ENCODE data around the gene FLVCR2. TPM values are rescaled to one million over a fixed set of nuclear protein-coding genes. Genes with fewer than 3 reads are reported as not detected.
A peak's percentile ranks its signal among the peaks of the same experiment; 100 is the strongest.

Gene FLVCR2
- total RNA-seq, 2 donors from 2014 or later: 5.9 to 12.3 TPM

DNA sequence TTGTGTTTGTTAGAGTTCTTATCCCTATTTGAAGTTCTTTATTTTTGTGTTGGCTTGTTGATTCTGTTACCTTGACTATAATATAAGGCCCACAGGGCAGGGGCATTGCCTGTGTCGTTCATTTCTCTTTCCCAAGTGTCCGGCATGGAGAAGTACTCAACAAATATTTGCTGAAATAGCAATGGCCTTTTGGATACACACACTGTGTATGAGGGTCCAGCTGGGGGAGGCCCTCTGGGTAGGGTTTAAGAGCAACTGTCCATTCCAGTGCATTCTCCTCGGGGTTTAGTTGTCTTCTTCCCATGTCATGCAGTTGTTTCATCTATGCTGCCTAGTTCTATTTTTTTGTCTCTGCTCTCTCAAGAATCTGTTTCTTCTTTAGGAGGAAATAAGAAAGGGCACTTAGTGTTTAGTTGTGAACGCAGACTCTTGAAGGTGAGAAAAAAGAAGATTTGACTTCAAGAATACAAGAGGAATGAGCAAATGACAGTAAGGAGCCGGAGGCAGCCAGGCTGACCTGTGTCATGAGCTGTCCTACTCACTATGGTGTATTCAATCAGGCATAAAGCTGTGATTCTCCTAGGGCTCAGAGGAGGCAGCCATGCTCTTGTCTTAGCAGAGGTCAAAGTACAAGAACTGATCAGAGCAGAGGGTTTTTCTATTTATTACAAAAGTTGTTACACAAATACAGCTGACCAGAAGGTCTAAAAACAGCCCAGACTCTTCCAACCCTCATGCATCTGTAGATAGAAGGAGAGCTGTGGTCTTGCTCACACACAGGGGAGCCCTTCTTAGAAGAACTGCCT lies 72.0 kb downstream of the FLVCR2 start:
- Mint-ChIP-seq H3K27me3 (ENCODE audit: low read depth) (no peaks in the 10 kb centered on the region), H3K4me1 (ENCODE audit: low read depth) (peaks cover 13% of the 10 kb centered on the region), H3K4me3 (no peak overlapping the region), H3K9me3 (no peaks in the 10 kb centered on the region), H3K36me3 (ENCODE audit: insufficient read depth in 2 of 2) (peaks cover 11 to 13% of the 10 kb centered on the region in 2 donors), H3K27ac (peak overlapping the region; percentile 54)
- ATAC-seq (replicated peaks in 1 of 2) (no peak), DNase-seq (no peak)

DNA sequence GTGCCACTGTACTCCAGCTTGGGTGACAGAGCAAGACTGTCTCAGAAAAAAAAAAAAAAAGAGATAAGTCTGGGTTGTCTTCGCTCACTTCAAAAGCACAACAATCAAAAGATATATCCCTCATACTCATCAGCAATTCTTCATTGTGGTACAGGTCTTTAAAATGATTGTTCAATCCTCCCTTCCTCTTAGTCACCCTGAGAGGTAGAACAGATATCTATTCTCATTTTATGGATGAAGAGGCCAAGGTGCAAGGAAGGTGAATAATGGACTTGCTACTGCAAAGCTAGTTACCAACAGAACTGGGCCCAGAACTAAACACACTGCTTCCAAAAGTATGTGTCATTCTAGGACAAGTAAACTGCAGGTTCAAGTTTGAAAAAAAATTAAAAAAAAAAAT lies 75.1 kb downstream of the FLVCR2 start:
- Mint-ChIP-seq H3K27me3 (ENCODE audit: low read depth) (no peaks in the 10 kb centered on the region), H3K9me3 (no peaks in the 10 kb centered on the region), H3K36me3 (ENCODE audit: insufficient read depth in 2 of 2) (peaks cover 9% of the 10 kb centered on the region in 2 donors), H3K4me3 (no peak overlapping the region), H3K4me1 (ENCODE audit: low read depth) (peaks cover 13% of the 10 kb centered on the region), H3K27ac (peak overlapping the region; percentile 53)
- no peak for DNase-seq
- peak in 1 of 2 donors; percentile 51 for ATAC-seq (replicated peaks in 1 of 2)

DNA sequence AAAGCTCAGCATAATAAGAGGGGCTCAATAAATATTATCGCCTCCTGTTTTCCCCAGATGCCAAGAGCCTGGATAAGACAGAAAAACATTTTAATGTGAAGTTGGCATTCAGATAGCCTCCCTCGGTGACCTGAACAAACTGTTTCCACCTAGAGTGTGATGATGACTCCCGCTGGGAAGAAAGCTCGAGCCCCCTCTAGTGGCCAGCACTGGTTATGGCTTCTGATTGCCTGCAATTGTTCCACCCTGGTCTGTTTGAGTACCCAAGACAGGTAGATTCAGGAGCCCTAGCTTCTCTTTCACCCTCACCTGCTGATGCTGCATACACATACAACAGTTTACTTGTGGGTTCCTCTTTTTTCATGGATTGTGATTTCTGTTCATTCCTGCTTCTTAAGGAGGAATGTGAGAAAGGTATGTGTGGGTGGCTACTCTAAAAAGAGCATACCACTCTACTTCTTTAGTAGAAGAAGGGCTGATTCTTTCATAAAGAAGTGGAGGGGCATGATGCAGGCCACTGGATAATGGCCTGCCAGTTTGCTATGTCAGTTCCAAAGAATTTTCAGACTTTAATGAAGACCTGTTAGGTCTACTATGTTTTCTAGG lies 75.8 kb downstream of the FLVCR2 start:
- Mint-ChIP-seq H3K36me3 (ENCODE audit: insufficient read depth in 2 of 2) (peaks cover 9% of the 10 kb centered on the region in 2 donors), H3K27me3 (ENCODE audit: low read depth) (no peaks in the 10 kb centered on the region), H3K9me3 (no peaks in the 10 kb centered on the region), H3K4me3 (no peak overlapping the region), H3K4me1 (ENCODE audit: low read depth) (peaks cover 13% of the 10 kb centered on the region), H3K27ac (no peak overlapping the region)
- peak; percentile 90 to 91 for ATAC-seq (replicated peaks in 1 of 2)
- DNase-seq: peak; percentile 76 to 87

DNA sequence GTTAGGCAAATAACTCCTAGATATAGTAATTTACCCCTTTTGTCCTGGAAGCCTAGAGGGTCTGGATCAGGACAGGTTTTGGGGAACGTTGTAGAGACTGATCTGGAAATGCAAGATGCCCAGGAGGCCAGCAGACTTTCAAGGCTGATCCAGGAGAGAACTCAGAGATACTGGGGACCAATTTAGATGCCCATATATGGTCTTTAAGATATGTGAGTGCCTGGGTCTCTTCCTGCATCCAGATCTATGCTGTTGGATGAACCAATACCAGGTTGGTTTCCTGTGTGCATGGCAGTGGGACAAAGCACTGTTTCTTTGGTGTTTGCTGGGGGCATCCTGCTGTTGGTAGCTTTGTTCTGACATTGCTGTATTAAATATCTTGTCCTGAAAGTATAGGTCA lies 76.8 kb downstream of the FLVCR2 start:
- H3K36me3 Mint-ChIP-seq (ENCODE audit: insufficient read depth in 2 of 2): peaks cover 5 to 7% of the 10 kb centered on the region in 2 donors
- H3K9me3 Mint-ChIP-seq: no peaks in the 10 kb centered on the region
- H3K4me3 Mint-ChIP-seq: no peak overlapping the region
- peaks cover 19% of the 10 kb centered on the region for H3K4me1 Mint-ChIP-seq (ENCODE audit: low read depth)
- ATAC-seq (replicated peaks in 1 of 2): no peak
- H3K27me3 Mint-ChIP-seq (ENCODE audit: low read depth): no peaks in the 10 kb centered on the region
- DNase-seq: no peak
- H3K27ac Mint-ChIP-seq: no peak overlapping the region

DNA sequence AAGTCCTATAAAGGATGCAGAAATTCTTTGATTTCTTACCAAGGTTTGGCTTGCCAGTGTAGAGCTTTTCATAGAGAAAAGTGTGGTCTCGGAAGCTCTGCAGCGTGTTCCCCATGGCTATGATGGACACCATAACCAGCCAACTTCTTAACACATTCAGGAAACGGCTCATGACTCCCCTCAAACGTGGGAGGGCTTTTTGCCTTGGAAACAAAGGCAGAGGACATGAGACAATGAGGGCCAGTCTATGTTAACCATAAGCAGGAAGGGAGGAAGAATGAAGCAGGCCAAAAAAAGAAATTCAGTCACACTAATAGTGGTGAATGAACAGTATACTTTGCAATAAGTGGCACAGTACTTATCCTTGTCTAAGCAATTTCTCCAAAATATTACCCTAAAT lies 78.9 kb downstream of the FLVCR2 start:
- ATAC-seq (replicated peaks in 1 of 2) (no peak), DNase-seq (no peak)
- Mint-ChIP-seq H3K27me3 (ENCODE audit: low read depth) (no peaks in the 10 kb centered on the region), H3K4me1 (ENCODE audit: low read depth) (peaks cover 25% of the 10 kb centered on the region), H3K4me3 (no peak overlapping the region), H3K27ac (no peak overlapping the region), H3K36me3 (ENCODE audit: insufficient read depth in 2 of 2) (peaks cover 2% of the 10 kb centered on the region in 2 donors), H3K9me3 (no peaks in the 10 kb centered on the region)

DNA sequence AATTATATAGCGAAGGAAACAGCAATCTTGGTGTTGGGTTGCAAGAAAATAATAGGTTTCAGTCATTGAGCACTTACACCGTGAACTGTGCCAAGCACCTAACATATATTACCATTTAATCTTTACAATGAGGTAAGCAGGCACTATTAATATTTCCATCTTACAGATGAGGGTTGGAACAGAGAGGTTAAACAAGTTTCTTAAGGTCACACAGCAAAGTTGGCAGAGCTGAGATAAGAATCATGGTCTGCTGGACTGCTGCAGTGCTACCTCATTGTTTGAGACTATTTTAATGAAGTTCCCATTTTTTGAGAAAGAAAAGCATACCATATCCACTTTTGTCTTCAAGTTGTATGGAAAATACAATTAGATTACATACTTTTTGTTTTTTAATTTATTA lies 80.5 kb downstream of the FLVCR2 start:
- no peaks in the 10 kb centered on the region for H3K27me3 Mint-ChIP-seq (ENCODE audit: low read depth)
- no peak overlapping the region for H3K4me3 Mint-ChIP-seq
- H3K4me1 Mint-ChIP-seq (ENCODE audit: low read depth): peaks cover 24% of the 10 kb centered on the region
- no peaks in the 10 kb centered on the region for H3K9me3 Mint-ChIP-seq
- H3K36me3 Mint-ChIP-seq (ENCODE audit: insufficient read depth in 2 of 2): no peaks in the 10 kb centered on the region
- no peak for ATAC-seq (replicated peaks in 1 of 2)
- DNase-seq: no peak
- peak overlapping the region; percentile 15 for H3K27ac Mint-ChIP-seq

DNA sequence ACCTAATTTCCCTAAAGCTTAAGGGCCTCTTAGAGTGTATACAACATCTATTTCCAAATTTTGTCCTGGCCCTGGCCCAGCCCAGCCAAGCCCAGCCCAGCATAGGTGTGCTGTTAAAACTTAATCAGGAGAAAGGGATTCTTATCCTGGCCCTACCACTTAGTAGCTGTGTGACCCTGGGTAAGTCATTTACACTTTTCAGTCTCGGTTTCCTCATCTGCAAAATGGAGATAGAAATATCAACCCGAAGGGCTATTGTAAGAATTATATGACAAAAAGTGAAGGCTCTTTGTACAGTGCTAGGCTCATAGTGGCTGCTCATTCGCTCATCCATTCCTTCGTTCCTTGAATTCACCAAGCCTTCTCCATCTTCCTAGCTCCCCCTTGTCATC lies 81.8 kb downstream of the FLVCR2 start:
- no peaks in the 10 kb centered on the region for H3K9me3 Mint-ChIP-seq
- peak overlapping the region; percentile 96 to 100 for H3K4me3 Mint-ChIP-seq
- H3K27me3 Mint-ChIP-seq (ENCODE audit: low read depth): no peaks in the 10 kb centered on the region
- peak overlapping the region; percentile 98 for H3K27ac Mint-ChIP-seq
- H3K36me3 Mint-ChIP-seq (ENCODE audit: insufficient read depth in 2 of 2): no peaks in the 10 kb centered on the region
- peaks cover 20% of the 10 kb centered on the region for H3K4me1 Mint-ChIP-seq (ENCODE audit: low read depth)
- no peak for DNase-seq
- ATAC-seq (replicated peaks in 1 of 2): no peak

DNA sequence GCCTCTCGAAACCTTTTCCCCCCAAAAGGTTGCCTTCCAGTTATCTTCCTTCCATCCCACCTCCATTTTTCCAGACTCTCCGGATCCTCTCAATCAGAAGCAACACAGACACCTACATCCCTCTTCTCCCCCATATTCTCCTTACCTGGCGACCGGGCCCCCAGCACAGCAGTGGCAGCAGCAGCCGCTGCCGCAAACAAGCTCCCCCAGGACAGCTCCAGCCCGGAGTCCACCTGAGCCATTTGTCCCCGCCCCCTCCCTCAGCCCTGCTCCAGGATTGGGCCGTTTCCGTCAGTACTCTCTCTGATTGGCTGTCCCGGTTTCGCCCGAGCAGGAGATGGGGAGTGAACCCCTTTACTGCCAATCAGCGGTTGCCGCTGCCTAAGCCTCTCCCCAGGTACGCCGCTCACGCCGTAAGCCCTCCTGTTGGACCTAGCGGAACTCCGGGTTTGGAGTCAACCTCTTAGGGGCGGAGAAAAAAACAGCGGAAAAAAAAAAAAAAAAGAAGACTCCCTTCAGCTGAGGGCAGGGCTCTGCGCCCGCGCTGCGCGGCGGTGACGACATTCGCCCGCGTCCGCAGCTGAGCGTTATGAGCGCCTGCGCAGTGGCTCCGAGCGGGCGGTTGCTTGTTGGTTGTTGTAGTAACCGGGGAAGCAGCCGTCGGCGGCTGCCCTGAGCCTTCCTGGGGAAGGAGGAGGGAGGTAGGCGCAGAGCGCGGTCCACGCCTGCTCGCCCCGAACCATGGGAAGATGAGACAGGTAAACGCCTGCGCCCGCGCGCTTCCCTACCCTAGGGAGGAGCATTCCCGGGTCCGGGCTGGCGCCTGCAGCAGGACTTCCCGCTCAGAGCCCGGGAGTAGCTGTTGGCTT lies 82.4 kb downstream of the FLVCR2 start, which contains the start of the genes ERG28 and TTLL5:
ERG28 (minus strand) TSS at position 247 of the 869 bp plus-strand sequence. CDS start 3,374 bp downstream, outside the sequence.
TTLL5 (plus strand) TSS at position 617 of the 869 bp plus-strand sequence. CDS start 1,904 bp downstream, outside the sequence.
- peak; percentile 98 for ATAC-seq (replicated peaks in 1 of 2)
- H3K36me3 Mint-ChIP-seq (ENCODE audit: insufficient read depth in 2 of 2): no peaks in the 10 kb centered on the region
- peaks cover 20% of the 10 kb centered on the region for H3K4me1 Mint-ChIP-seq (ENCODE audit: low read depth)
- no peaks in the 10 kb centered on the region for H3K27me3 Mint-ChIP-seq (ENCODE audit: low read depth)
- H3K9me3 Mint-ChIP-seq: no peaks in the 10 kb centered on the region
- peak within 1 kb of the TSS; percentile 96 to 100 for H3K4me3 Mint-ChIP-seq
- DNase-seq: peak; percentile 93 to 97
- peak within 1 kb of the TSS; percentile 98 for H3K27ac Mint-ChIP-seq

DNA sequence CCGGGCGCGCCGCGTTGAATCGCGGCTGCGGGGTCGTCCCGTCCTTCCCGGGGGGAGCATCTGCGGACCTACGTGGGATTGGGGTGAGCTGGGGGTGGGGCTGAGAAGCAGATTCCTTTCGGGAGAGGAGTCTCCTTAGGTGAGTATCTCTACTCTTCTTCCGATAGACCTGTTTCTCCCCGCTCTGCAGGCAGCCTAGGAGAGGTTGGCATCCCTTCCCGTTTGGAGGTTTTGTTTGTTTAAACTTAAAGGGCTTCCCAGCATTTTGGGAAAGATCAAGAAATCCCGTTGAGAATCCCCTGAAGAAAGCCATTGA lies 83.0 kb downstream of the FLVCR2 start:
- ATAC-seq (replicated peaks in 1 of 2): no peak
- Mint-ChIP-seq H3K4me1 (ENCODE audit: low read depth) (peaks cover 20% of the 10 kb centered on the region), H3K9me3 (no peaks in the 10 kb centered on the region), H3K27me3 (ENCODE audit: low read depth) (no peaks in the 10 kb centered on the region), H3K4me3 (peak overlapping the region; percentile 96 to 100), H3K36me3 (ENCODE audit: insufficient read depth in 2 of 2) (no peaks in the 10 kb centered on the region), H3K27ac (peak overlapping the region; percentile 98)
- no peak for DNase-seq

DNA sequence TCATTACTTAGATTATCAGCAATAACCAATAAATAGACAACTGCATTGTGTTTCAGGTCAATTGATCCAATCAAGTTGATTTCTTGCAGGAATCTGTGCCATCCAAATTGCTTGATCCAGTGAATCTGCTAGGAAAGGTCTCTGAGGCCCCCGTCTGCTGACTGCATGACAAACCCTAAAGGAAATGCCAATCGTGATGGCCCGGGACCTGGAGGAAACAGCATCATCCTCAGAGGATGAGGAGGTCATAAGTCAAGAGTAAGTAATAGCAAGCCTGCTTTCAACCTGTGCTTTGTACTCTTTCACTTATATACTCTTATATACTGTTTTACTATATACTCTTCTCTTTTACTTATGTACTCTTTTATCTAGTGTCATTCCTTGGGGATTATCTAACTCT lies 84.5 kb downstream of the FLVCR2 start:
- ATAC-seq (replicated peaks in 1 of 2): no peak
- no peaks in the 10 kb centered on the region for H3K27me3 Mint-ChIP-seq (ENCODE audit: low read depth)
- H3K36me3 Mint-ChIP-seq (ENCODE audit: insufficient read depth in 2 of 2): no peaks in the 10 kb centered on the region
- peaks cover 20% of the 10 kb centered on the region for H3K4me1 Mint-ChIP-seq (ENCODE audit: low read depth)
- H3K4me3 Mint-ChIP-seq: peak overlapping the region in 1 of 2 donors; percentile 56
- no peak for DNase-seq
- H3K27ac Mint-ChIP-seq: no peak overlapping the region
- H3K9me3 Mint-ChIP-seq: no peaks in the 10 kb centered on the region

DNA sequence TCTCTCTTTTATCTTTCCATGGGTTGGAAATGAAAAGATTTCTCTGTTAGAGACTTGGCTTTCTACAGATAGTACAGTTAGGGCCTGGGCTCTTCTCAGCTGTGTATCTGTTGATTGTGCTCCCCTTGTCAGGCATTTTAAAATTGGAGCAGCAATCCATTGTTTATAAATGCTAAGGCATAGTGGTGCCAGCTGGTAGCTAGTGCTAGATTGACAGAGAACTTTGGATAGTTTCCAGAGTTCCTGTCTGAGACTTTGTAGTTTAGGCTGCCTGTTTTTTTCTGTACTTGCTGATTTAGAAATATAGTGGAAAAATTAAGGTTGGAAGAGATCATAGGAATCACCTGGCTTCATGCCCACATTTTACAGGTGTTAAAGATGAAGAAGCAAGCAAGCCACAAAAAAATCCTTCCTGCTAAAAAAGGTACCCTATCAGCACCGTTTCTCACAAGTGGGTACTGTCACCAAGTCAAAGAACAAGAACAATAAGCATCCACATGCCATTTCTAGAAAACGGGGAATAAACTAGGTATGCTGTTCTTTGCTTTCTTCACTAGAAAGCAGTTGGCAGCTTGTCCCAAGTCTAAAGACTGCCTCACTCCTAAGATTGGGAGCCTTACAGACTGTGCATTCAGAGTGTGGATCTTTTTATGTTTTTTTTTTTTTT lies 88.8 kb downstream of the FLVCR2 start:
- H3K36me3 Mint-ChIP-seq (ENCODE audit: insufficient read depth in 2 of 2): peaks cover 0 to 18% of the 10 kb centered on the region in 2 donors
- no peaks in the 10 kb centered on the region for H3K9me3 Mint-ChIP-seq
- peaks cover 12% of the 10 kb centered on the region for H3K4me1 Mint-ChIP-seq (ENCODE audit: low read depth)
- no peak for DNase-seq
- no peak overlapping the region for H3K4me3 Mint-ChIP-seq
- no peak for ATAC-seq (replicated peaks in 1 of 2)
- no peak overlapping the region for H3K27ac Mint-ChIP-seq
- H3K27me3 Mint-ChIP-seq (ENCODE audit: low read depth): no peaks in the 10 kb centered on the region

DNA sequence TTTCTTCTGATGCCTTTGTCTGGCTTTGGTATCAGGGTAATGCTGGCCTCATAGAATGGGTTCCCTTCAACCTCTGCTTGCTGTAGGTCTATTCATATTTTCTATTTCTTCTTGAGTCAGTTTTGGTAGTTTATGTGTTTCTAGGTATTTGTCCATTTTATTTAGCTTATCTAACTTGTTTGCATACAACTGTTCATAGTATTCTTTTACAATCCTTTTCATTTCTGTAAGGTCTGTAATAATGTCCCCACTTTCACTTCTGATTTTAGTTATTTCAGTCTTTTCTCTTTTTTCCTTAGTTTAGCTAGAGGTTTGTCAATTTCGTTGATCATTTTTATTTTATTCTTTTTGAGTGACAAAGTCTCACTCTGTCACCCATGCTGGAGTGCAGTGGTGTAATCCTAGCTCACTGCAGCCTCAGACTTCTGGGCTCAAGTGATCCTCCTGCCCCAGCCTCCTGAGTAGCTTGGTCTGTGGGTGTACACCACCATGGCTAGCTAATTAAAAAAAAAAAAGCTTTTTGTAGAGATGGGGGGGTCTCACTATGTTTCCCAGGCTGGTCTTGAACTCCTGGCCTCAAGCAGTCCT lies 94.3 kb downstream of the FLVCR2 start:
- peak in 1 of 2 donors; percentile 51 for ATAC-seq (replicated peaks in 1 of 2)
- H3K4me3 Mint-ChIP-seq: peak overlapping the region in 1 of 2 donors; percentile 12
- DNase-seq: no peak
- H3K36me3 Mint-ChIP-seq (ENCODE audit: insufficient read depth in 2 of 2): peaks cover 2 to 25% of the 10 kb centered on the region in 2 donors
- peaks cover 2% of the 10 kb centered on the region in 2 donors for H3K9me3 Mint-ChIP-seq
- H3K27me3 Mint-ChIP-seq (ENCODE audit: low read depth): no peaks in the 10 kb centered on the region
- H3K4me1 Mint-ChIP-seq (ENCODE audit: low read depth): peaks cover 24% of the 10 kb centered on the region
- H3K27ac Mint-ChIP-seq: no peak overlapping the region
